ENCODE measurements around the gene SPDYE1.

The SPDYE1 gene

GRCh38 chr7:44045226-44046014 lies 47.7 kb downstream of the SPDYE1 start:
- H3K4me1 ChIP-seq (ENCODE audit: insufficient read depth, low read length, poor library complexity, severe bottlenecking) = peaks cover 36% of the 10 kb centered on the region
- TF ChIP-seq EZH2phosphoT487 (IDR thresholded peaks at IDR 0.05; ENCODE audit: borderline replicate concordance) = no peak
- TF ChIP-seq, protein P1, sequence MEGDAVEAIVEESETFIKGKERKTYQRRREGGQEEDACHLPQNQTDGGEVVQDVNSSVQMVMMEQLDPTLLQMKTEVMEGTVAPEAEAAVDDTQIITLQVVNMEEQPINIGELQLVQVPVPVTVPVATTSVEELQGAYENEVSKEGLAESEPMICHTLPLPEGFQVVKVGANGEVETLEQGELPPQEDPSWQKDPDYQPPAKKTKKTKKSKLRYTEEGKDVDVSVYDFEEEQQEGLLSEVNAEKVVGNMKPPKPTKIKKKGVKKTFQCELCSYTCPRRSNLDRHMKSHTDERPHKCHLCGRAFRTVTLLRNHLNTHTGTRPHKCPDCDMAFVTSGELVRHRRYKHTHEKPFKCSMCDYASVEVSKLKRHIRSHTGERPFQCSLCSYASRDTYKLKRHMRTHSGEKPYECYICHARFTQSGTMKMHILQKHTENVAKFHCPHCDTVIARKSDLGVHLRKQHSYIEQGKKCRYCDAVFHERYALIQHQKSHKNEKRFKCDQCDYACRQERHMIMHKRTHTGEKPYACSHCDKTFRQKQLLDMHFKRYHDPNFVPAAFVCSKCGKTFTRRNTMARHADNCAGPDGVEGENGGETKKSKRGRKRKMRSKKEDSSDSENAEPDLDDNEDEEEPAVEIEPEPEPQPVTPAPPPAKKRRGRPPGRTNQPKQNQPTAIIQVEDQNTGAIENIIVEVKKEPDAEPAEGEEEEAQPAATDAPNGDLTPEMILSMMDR (conservative IDR thresholded peaks at IDR 0.05; ENCODE audit: low read length) = no peak
- H3K4me3 ChIP-seq (ENCODE audit: low read length, poor library complexity, severe bottlenecking) = peak overlapping the region; percentile 95
- peak overlapping the region; percentile 95 for H3K4me2 ChIP-seq (ENCODE audit: low read depth, low read length, poor library complexity, severe bottlenecking)
- peak overlapping the region; percentile 94 for H3K9ac ChIP-seq (ENCODE audit: low read depth, low read length, poor library complexity, severe bottlenecking)
- H4K20me1 ChIP-seq (ENCODE audit: insufficient read depth, low read length, poor library complexity, severe bottlenecking) = peaks cover 25% of the 10 kb centered on the region
- peak overlapping the region; percentile 91 for H2AFZ ChIP-seq (ENCODE audit: low read length)
- H3K9me2 ChIP-seq (replicated peaks; ENCODE audit: low read depth, low read length) = no peaks in the 10 kb centered on the region
- 0 out of 2 replicates have a peak, but pooled peaks cover 3% of the 10 kb centered on the region for H3F3A ChIP-seq (ENCODE audit: low read depth)
- no peaks in the 10 kb centered on the region for H3K27me3 ChIP-seq (ENCODE audit: insufficient read depth, low read length, poor library complexity, severe bottlenecking)
- peaks cover 9% of the 10 kb centered on the region; the same call in 1 of the 2 replicates for H3K36me3 ChIP-seq (ENCODE audit: insufficient read depth, low read length)
- peaks cover 58% of the 10 kb centered on the region for H3K79me2 ChIP-seq (ENCODE audit: insufficient read depth, low read length)
- H3K9me3 ChIP-seq (ENCODE audit: insufficient read depth, low read depth, low read length) = no peaks in the 10 kb centered on the region

DNA sequence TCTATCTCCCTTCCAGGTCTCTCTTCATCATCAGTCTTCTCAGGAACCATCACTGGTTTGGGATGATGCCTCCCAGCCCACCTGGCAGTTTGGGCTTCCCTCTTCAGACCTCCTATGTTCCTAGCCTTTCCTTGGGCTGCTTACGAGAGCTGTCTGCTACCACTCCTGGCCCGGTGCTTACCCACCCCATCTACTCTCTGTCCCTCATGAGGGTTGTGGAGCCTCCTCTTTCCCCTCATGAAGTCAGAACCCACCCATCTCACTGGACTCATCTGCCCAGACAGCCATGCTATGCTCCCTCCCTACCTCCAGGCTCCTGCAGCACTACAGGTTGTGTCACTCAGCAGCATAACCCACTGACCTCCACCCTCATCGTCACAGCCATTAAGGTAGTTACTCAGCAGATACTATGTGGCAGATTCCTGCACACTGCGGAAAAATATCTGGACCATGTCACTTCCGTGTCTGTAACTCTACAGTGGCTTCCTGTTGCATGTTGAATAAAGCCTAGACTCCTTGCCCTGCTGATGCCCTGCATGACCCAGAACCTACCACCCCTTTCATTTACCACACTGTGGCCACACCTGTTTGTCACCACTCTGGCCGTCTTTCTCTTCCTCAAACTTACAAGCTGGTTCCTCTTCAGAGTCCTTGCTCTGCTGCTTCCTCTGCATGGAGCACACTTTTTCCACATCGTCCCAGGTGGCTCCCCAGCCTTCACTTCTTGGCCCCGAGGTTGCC lies 48.8 kb downstream of the SPDYE1 start:
- H2AFZ ChIP-seq (ENCODE audit: low read length) = no peak overlapping the region
- H3K4me2 ChIP-seq (ENCODE audit: low read depth, low read length, poor library complexity, severe bottlenecking) = peak overlapping the region; percentile 95
- peaks cover 65% of the 10 kb centered on the region for H3K79me2 ChIP-seq (ENCODE audit: insufficient read depth, low read length)
- H3K9ac ChIP-seq (ENCODE audit: low read depth, low read length, poor library complexity, severe bottlenecking) = peak overlapping the region; percentile 94
- peaks cover 29% of the 10 kb centered on the region for H4K20me1 ChIP-seq (ENCODE audit: insufficient read depth, low read length, poor library complexity, severe bottlenecking)
- H3K27me3 ChIP-seq (ENCODE audit: insufficient read depth, low read length, poor library complexity, severe bottlenecking) = no peaks in the 10 kb centered on the region
- TF ChIP-seq, protein P1 (conservative IDR thresholded peaks at IDR 0.05; ENCODE audit: low read length) = no peak
- TF ChIP-seq EZH2phosphoT487 (IDR thresholded peaks at IDR 0.05; ENCODE audit: borderline replicate concordance) = no peak
- no peaks in the 10 kb centered on the region for H3K9me3 ChIP-seq (ENCODE audit: insufficient read depth, low read depth, low read length)
- peaks cover 36% of the 10 kb centered on the region for H3K4me1 ChIP-seq (ENCODE audit: insufficient read depth, low read length, poor library complexity, severe bottlenecking)
- H3F3A ChIP-seq (ENCODE audit: low read depth) = 0 out of 2 replicates have a peak, but pooled peaks cover 3% of the 10 kb centered on the region
- H3K36me3 ChIP-seq (ENCODE audit: insufficient read depth, low read length) = peaks cover 19% of the 10 kb centered on the region; the same call in 1 of the 2 replicates
- H3K9me2 ChIP-seq (replicated peaks; ENCODE audit: low read depth, low read length) = no peaks in the 10 kb centered on the region
- H3K4me3 ChIP-seq (ENCODE audit: low read length, poor library complexity, severe bottlenecking) = peak overlapping the region; percentile 95

GRCh38 chr7:44048031-44048795 lies 50.5 kb downstream of the SPDYE1 start:
- peaks cover 65% of the 10 kb centered on the region for H3K79me2 ChIP-seq (ENCODE audit: insufficient read depth, low read length)
- H3K4me1 ChIP-seq (ENCODE audit: insufficient read depth, low read length, poor library complexity, severe bottlenecking) = peaks cover 36% of the 10 kb centered on the region
- H3K4me2 ChIP-seq (ENCODE audit: low read depth, low read length, poor library complexity, severe bottlenecking) = peak overlapping the region; percentile 15

More at GRCh38 chr7:44048031-44048795, 50.5 kb downstream of the SPDYE1 start:
- Histone ChIP-seq H2AFZ (ENCODE audit: low read length) (no peak overlapping the region), H3F3A (ENCODE audit: low read depth) (no peaks in the 10 kb centered on the region), H3K9me2 (replicated peaks; ENCODE audit: low read depth, low read length) (no peaks in the 10 kb centered on the region), H3K4me3 (ENCODE audit: low read length, poor library complexity, severe bottlenecking) (no peak overlapping the region), H4K20me1 (ENCODE audit: insufficient read depth, low read length, poor library complexity, severe bottlenecking) (peaks cover 29% of the 10 kb centered on the region), H3K36me3 (ENCODE audit: insufficient read depth, low read length) (peaks cover 31% of the 10 kb centered on the region; the same call in 1 of the 2 replicates), H3K9me3 (ENCODE audit: insufficient read depth, low read depth, low read length) (no peaks in the 10 kb centered on the region), H3K27me3 (ENCODE audit: insufficient read depth, low read length, poor library complexity, severe bottlenecking) (no peaks in the 10 kb centered on the region), H3K9ac (ENCODE audit: low read depth, low read length, poor library complexity, severe bottlenecking) (no peak overlapping the region)
- TF ChIP-seq EZH2phosphoT487 (IDR thresholded peaks at IDR 0.05; ENCODE audit: borderline replicate concordance) = no peak
- TF ChIP-seq, protein P1 (conservative IDR thresholded peaks at IDR 0.05; ENCODE audit: low read length) = no peak
